ENCODE measurements around the gene PTPRD. TPM values are rescaled to one million over a fixed set of nuclear protein-coding genes. Genes with fewer than 3 reads are reported as not detected.

Gene PTPRD
- total and polyA plus RNA-seq, 2 donors (not counting 1 experiment from before 2014, with no cell fraction given), result not detected

- Histone ChIP-seq H4K20me1 (ENCODE audit: control insufficient read depth, insufficient read depth, low read length, poor library complexity, severe bottlenecking) (no peaks in the 10 kb centered on the region), H3K4me3 (ENCODE audit: control extremely low read depth in 1 of 5, extremely low read depth in 1 of 5, insufficient read depth in 1 of 5, low read depth in 2 of 5, low read length in 4 of 5) (no peak overlapping the region), H3K4me1 (ENCODE audit: control insufficient read depth in 2 of 2, insufficient read depth in 2 of 2, low read length in 2 of 2) (no peaks in the 10 kb centered on the region), H3K27me3 (replicated peaks in 1 of 4; ENCODE audit: control extremely low read depth in 1 of 4, control insufficient read depth in 3 of 4, insufficient read depth in 4 of 4, low read length in 3 of 4) (no peaks in the 10 kb centered on the region), H2AFZ (ENCODE audit: insufficient read depth, low read depth, low read length, poor library complexity, severe bottlenecking) (no peak overlapping the region), H3K9me3 (ENCODE audit: control extremely low read depth in 1 of 3, control insufficient read depth in 2 of 3, insufficient read depth in 1 of 3, low read length in 2 of 3) (peaks cover 0 to 7% (median 0%) of the 10 kb centered on the region in 3 donors), H3K79me2 (ENCODE audit: control insufficient read depth, insufficient read depth, low read length) (no peaks in the 10 kb centered on the region), H3K36me3 (replicated peaks in 1 of 2; ENCODE audit: control extremely low read depth in 1 of 2, control insufficient read depth in 1 of 2, extremely low read depth in 1 of 2, insufficient read depth in 2 of 2, low read length in 1 of 2) (no peaks in the 10 kb centered on the region), H3K27ac (ENCODE audit: low read length in 2 of 2) (no peak overlapping the region), H3K9ac (ENCODE audit: low read length) (no peak overlapping the region), H3K4me2 (replicated peaks; ENCODE audit: low read depth, low read length, poor library complexity, severe bottlenecking) (no peak overlapping the region)
- no CpG with 5 or more reads among the region's 4 CpGs for WGBS (ENCODE audit: insufficient coverage)
- ChIA-PET CTCF (interaction anchor here (0.6 kb wide), 1 partner anchor 13 kb away, joined by 4 read pairs; no protein-coding TSS in a partner anchor), POLR2A (no interaction called here)
- TF ChIP-seq EZH2 (IDR thresholded peaks at IDR 0.05; ENCODE audit: borderline replicate concordance, insufficient read depth, low read depth, low read length, poor library complexity, severe bottlenecking) (no peak), CTCF (IDR thresholded peaks at IDR 0.05) (no peak)
- no peak overlapping the region for H3K27ac Mint-ChIP-seq
- ATAC-seq (ENCODE audit: low read depth), result no peak
- intact Hi-C loops (cut with micrococcal nuclease), result no loop called here
- no peaks in the 10 kb centered on the region for H3K27me3 Mint-ChIP-seq
- H3K4me3 Mint-ChIP-seq, result no peak overlapping the region
- H3K4me1 Mint-ChIP-seq, result no peaks in the 10 kb centered on the region
- no peak for DNase-seq
- H3K9me3 Mint-ChIP-seq (ENCODE audit: insufficient read depth), result no peaks in the 10 kb centered on the region
Observed at GRCh38 chr9:9556865-9557803, 1055.7 kb downstream of the PTPRD start.

- Histone ChIP-seq H3K4me1 (ENCODE audit: control insufficient read depth in 2 of 2, insufficient read depth in 2 of 2, low read length in 2 of 2) (no peaks in the 10 kb centered on the region), H3K4me3 (ENCODE audit: control extremely low read depth in 1 of 5, extremely low read depth in 1 of 5, insufficient read depth in 1 of 5, low read depth in 2 of 5, low read length in 4 of 5) (no peak overlapping the region), H3K27ac (ENCODE audit: low read length in 2 of 2) (no peak overlapping the region), H3K4me2 (replicated peaks; ENCODE audit: low read depth, low read length, poor library complexity, severe bottlenecking) (no peak overlapping the region), H2AFZ (ENCODE audit: insufficient read depth, low read depth, low read length, poor library complexity, severe bottlenecking) (no peak overlapping the region), H3K27me3 (replicated peaks in 1 of 4; ENCODE audit: control extremely low read depth in 1 of 4, control insufficient read depth in 3 of 4, insufficient read depth in 4 of 4, low read length in 3 of 4) (no peaks in the 10 kb centered on the region), H4K20me1 (ENCODE audit: control insufficient read depth, insufficient read depth, low read length, poor library complexity, severe bottlenecking) (no peaks in the 10 kb centered on the region), H3K36me3 (replicated peaks in 1 of 2; ENCODE audit: control extremely low read depth in 1 of 2, control insufficient read depth in 1 of 2, extremely low read depth in 1 of 2, insufficient read depth in 2 of 2, low read length in 1 of 2) (no peaks in the 10 kb centered on the region), H3K9ac (ENCODE audit: low read length) (no peak overlapping the region), H3K79me2 (ENCODE audit: control insufficient read depth, insufficient read depth, low read length) (no peaks in the 10 kb centered on the region), H3K9me3 (ENCODE audit: control extremely low read depth in 1 of 3, control insufficient read depth in 2 of 3, insufficient read depth in 1 of 3, low read length in 2 of 3) (no peaks in the 10 kb centered on the region)
- TF ChIP-seq EZH2 (IDR thresholded peaks at IDR 0.05; ENCODE audit: borderline replicate concordance, insufficient read depth, low read depth, low read length, poor library complexity, severe bottlenecking) (no peak), CTCF (IDR thresholded peaks at IDR 0.05) (no peak)
- no peaks in the 10 kb centered on the region for H3K27me3 Mint-ChIP-seq
- no peak overlapping the region for H3K27ac Mint-ChIP-seq
- no peak for ATAC-seq (ENCODE audit: low read depth)
- ChIA-PET CTCF (no interaction called here), POLR2A (no interaction called here)
- H3K9me3 Mint-ChIP-seq (ENCODE audit: insufficient read depth), result no peaks in the 10 kb centered on the region
- intact Hi-C loops (cut with micrococcal nuclease), result no loop called here
- WGBS (ENCODE audit: insufficient coverage), result 93% methylated on average over 2 of the region's 2 CpGs
- DNase-seq, result no peak
- H3K4me1 Mint-ChIP-seq, result no peaks in the 10 kb centered on the region
- H3K4me3 Mint-ChIP-seq, result no peak overlapping the region
Observed at GRCh38 chr9:9552665-9553064, 1060.1 kb downstream of the PTPRD start.

All from B cell (primary cell).